Neuronal stem cell (in vitro differentiated cells): ENCODE measurements around the gene COL5A2.
A peak's percentile ranks its signal among the peaks of the same experiment; 100 is the strongest.

Source experiments
- DNase-seq: peaks from one replicate; pipeline ENCODE4 v3.0.0-alpha.2; 2013; ENCODE audit warnings: low spot score
- H2AFZ ChIP-seq: one replicate; pipeline ENCODE4 v1.6.1; 2013; ENCODE audit warnings: mild to moderate bottlenecking, low read length, inconsistent platforms
- H2AK5ac ChIP-seq: 2 replicates; pipeline ENCODE4 v1.6.1; 2013; ENCODE audit warnings: low read depth, mild to moderate bottlenecking, inconsistent platforms, low read length, moderate library complexity, mixed read lengths
- H2BK120ac ChIP-seq: 2 replicates; pipeline ENCODE4 v1.6.1; 2013; ENCODE audit warnings: low read depth, mild to moderate bottlenecking, inconsistent platforms, low read length, moderate library complexity, mixed read lengths
- H2BK12ac ChIP-seq: one replicate; pipeline ENCODE4 v1.6.1; 2013; ENCODE audit warnings: low read length, inconsistent platforms
- H2BK15ac ChIP-seq: 2 replicates; pipeline ENCODE4 v1.6.1; 2013; ENCODE audit warnings: mild to moderate bottlenecking, low read length, inconsistent platforms, mixed read lengths
- H2BK5ac ChIP-seq: one replicate; pipeline ENCODE4 v1.6.1; 2013; ENCODE audit warnings: inconsistent platforms, mild to moderate bottlenecking, low read length, moderate library complexity
- H3K14ac ChIP-seq: one replicate; pipeline ENCODE4 v1.6.1; 2013; ENCODE audit warnings: low read length, inconsistent platforms
- H3K18ac ChIP-seq: 2 replicates; pipeline ENCODE4 v1.6.1; 2013; ENCODE audit warnings: low read length, inconsistent platforms
- H3K23ac ChIP-seq: 2 replicates; pipeline ENCODE4 v1.6.1; 2013; ENCODE audit warnings: low read depth, mild to moderate bottlenecking, mixed read lengths, low read length, inconsistent platforms; ENCODE audit not compliant: poor library complexity
- H3K27ac ChIP-seq: replicated peaks from 3 replicates; pipeline ENCODE4 v1.5.1; 2013; ENCODE audit warnings: low read length, inconsistent platforms
- H3K27me3 ChIP-seq, 3 experiments: 2 replicates each; pipeline ENCODE4 v1.6.1; 2013; ENCODE audit warnings: low read length in 3 of 3, mild to moderate bottlenecking in 2 of 3, inconsistent platforms in 1 of 3, low read depth in 1 of 3, mixed read lengths in 1 of 3, moderate library complexity in 1 of 3; ENCODE audit not compliant: control insufficient read depth in 3 of 3, insufficient read depth in 3 of 3
- H3K36me3 ChIP-seq, 2 donors: replicated peaks in 1 of 2; 2 replicates each; pipeline ENCODE4 v1.6.1; 2013; ENCODE audit warnings: low read length in 2 of 2; ENCODE audit not compliant: control insufficient read depth in 2 of 2, insufficient read depth in 2 of 2
- H3K4ac ChIP-seq: 2 replicates; pipeline ENCODE4 v1.6.1; 2013; ENCODE audit warnings: inconsistent platforms, mild to moderate bottlenecking, low read length, moderate library complexity
- H3K4me1 ChIP-seq, 2 donors: 1 replicate in 1 of 2; 2 replicates in 1 of 2; pipeline ENCODE4 v1.6.1; 2013; ENCODE audit warnings: low read length in 2 of 2, low read depth in 1 of 2; ENCODE audit not compliant: control insufficient read depth in 2 of 2, insufficient read depth in 1 of 2
- H3K4me2 ChIP-seq: one replicate; pipeline ENCODE4 v1.6.1; 2013; ENCODE audit warnings: mild to moderate bottlenecking, low read length, inconsistent platforms; ENCODE audit not compliant: insufficient read depth, poor library complexity, severe bottlenecking
- H3K4me3 ChIP-seq, 2 donors: 2 replicates each; pipeline ENCODE4 v1.5.1; 2013; ENCODE audit warnings: low read length in 2 of 2, mild to moderate bottlenecking in 2 of 2, inconsistent platforms in 1 of 2, moderate library complexity in 1 of 2
- H3K79me1 ChIP-seq: one replicate; pipeline ENCODE4 v1.6.1; 2013; ENCODE audit warnings: low read depth, mild to moderate bottlenecking, inconsistent platforms, low read length, moderate library complexity
- H3K9ac ChIP-seq: one replicate; pipeline ENCODE4 v1.6.1; 2013; ENCODE audit warnings: mild to moderate bottlenecking, low read depth, low read length, inconsistent platforms; ENCODE audit not compliant: poor library complexity
- H3K9me3 ChIP-seq, 2 donors: replicated peaks in 1 of 2; 2 replicates each; pipeline versions ENCODE3 to v1.6.1; 2013; ENCODE audit warnings: low read length in 2 of 2, mild to moderate bottlenecking in 2 of 2, inconsistent platforms in 1 of 2, low read depth in 1 of 2, mixed read lengths in 1 of 2, moderate library complexity in 1 of 2; ENCODE audit not compliant: control insufficient read depth in 2 of 2, insufficient read depth in 1 of 2
- H4K8ac ChIP-seq: one replicate; pipeline ENCODE4 v1.6.1; 2013; ENCODE audit warnings: low read depth, mild to moderate bottlenecking, inconsistent platforms, low read length, moderate library complexity
- H4K91ac ChIP-seq: one replicate; pipeline ENCODE4 v1.6.1; 2013; ENCODE audit warnings: low read length, low read depth, mild to moderate bottlenecking, inconsistent platforms; ENCODE audit not compliant: poor library complexity
- WGBS, 2 donors: extraction: QIAGEN DNeasy Blood & Tissue Kit; methylation state at CpG; one replicate each; pipeline ENCODE4 v1.1.7; 2013; ENCODE audit warnings: missing lambda C conversion rate in 2 of 2, mixed read lengths in 1 of 2; ENCODE audit not compliant: insufficient read length in 2 of 2, insufficient replicate concordance in 1 of 2; ENCODE audit errors: extremely low coverage in 2 of 2; 5-methylcytosine and 5-hydroxymethylcytosine counted together

The COL5A2 gene

DNA sequence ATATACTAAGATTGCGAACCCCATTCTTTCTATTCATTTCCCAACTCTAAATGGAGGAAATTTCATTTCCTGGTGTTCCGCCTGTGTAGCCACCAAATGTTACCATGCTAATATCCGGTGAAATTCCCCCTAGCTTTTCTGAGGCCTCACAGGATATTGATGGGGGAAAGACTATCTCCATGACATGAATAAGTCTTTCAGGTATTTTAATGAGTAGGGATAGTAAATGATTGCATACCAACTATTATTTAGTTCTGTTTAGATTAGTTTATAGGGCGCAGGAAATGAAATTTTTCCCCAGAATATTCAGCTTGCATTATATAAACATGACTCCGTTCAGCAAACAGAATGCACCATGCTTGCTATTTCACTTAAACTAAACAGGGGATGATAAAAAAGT is 55.4 kb downstream of the COL5A2 start:
- H3K9me3 ChIP-seq = no peaks in the 10 kb centered on the region
- H2BK5ac ChIP-seq = no peak overlapping the region
- no peak overlapping the region for H2AK5ac ChIP-seq
- H2BK15ac ChIP-seq = no peak overlapping the region
- no peak overlapping the region for H3K4me2 ChIP-seq
- H2BK120ac ChIP-seq = no peak overlapping the region
- H3K9ac ChIP-seq = no peak overlapping the region
- DNase-seq = no peak
- no CpG with 5 or more reads among the region's 5 CpGs for WGBS, 2 donors
- H3K79me1 ChIP-seq = peaks cover 1% of the 10 kb centered on the region
- H3K4me3 ChIP-seq = no peak overlapping the region
- H3K14ac ChIP-seq = no peak overlapping the region
- no peak overlapping the region for H3K18ac ChIP-seq
- H3K4me1 ChIP-seq = no peaks in the 10 kb centered on the region
- no peak overlapping the region for H2BK12ac ChIP-seq
- H3K27me3 ChIP-seq = no peaks in the 10 kb centered on the region
- H3K36me3 ChIP-seq = no peaks in the 10 kb centered on the region
- no peak overlapping the region for H2AFZ ChIP-seq
- H3K27ac ChIP-seq = no peak overlapping the region
- H3K23ac ChIP-seq = no peak overlapping the region
- no peak overlapping the region for H4K8ac ChIP-seq
- H4K91ac ChIP-seq = no peak overlapping the region
- no peak overlapping the region for H3K4ac ChIP-seq

DNA sequence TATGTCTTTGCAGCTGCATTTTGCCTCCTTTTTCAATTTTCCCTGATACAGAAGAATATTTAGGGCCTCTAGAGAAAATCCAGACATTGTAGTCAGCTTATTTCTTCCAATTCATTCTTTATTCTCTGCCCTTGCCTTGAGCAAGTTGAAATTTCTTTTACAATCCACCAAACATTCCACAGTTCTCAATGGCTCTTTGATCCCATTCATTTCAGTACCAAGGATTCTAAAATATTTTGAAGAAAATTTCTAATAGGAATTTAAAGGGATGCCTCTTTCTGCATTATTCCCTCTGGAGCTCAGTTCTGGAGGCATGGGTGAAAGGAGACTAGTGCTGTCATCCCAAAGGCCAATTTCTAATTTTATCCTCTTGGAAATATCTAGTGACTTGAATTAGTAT is 61.2 kb downstream of the COL5A2 start:
- H3K79me1 ChIP-seq = no peaks in the 10 kb centered on the region
- no peak overlapping the region for H3K4me2 ChIP-seq
- H2BK120ac ChIP-seq = no peak overlapping the region
- H2AFZ ChIP-seq = no peak overlapping the region
- no peaks in the 10 kb centered on the region for H3K36me3 ChIP-seq
- no peak overlapping the region for H3K27ac ChIP-seq
- H3K9ac ChIP-seq = no peak overlapping the region
- H3K14ac ChIP-seq = no peak overlapping the region
- no peak overlapping the region for H3K18ac ChIP-seq
- no peak overlapping the region for H2BK5ac ChIP-seq
- no peak overlapping the region for H2BK12ac ChIP-seq
- H3K27me3 ChIP-seq = no peaks in the 10 kb centered on the region
- no peak for DNase-seq
- no peak overlapping the region for H4K8ac ChIP-seq
- no peaks in the 10 kb centered on the region for H3K9me3 ChIP-seq
- H4K91ac ChIP-seq = no peak overlapping the region
- H3K4ac ChIP-seq = no peak overlapping the region
- no peak overlapping the region for H2AK5ac ChIP-seq
- no peak overlapping the region for H2BK15ac ChIP-seq
- H3K4me3 ChIP-seq = no peak overlapping the region
- no peak overlapping the region for H3K23ac ChIP-seq
- peaks cover 4 to 12% of the 10 kb centered on the region in 2 donors for H3K4me1 ChIP-seq

DNA sequence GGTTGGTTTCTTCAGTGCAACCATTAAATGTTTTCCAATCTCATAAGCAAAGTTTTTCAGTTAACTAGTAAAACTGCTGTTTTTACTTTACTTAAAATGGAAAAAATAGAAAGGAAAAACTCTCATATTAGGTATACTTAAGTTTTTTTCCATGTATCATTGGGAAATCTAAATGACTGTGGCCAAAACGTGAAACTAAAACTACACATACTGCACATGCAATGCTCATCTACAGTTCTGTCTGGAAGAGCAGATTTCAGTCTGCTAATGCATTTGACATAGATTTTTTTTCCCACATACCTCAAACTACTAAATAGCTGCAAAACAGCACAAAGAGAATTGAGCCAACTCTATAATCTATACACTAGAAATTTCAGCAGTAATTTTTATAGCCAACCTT is 62.6 kb downstream of the COL5A2 start:
- no peak for DNase-seq

DNA sequence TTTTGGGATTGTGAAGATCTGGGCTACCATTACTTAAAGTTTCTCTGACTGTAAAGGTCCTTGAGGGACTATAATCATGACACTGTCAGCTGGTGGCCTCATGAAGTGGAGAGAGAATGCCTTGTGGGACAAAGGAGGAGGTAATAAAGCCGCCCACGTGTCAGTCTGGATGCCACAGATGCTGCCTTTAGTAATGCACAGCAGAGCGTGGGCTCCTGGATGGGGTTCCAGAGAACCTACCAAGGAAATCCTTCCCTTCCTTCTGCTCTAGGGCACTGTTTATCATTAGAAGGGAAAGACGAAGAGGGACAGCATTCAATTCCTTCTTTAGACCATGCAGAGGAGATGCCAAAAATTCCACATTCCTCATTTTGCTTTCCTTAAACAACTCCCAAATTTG is 63.5 kb downstream of the COL5A2 start:
- no CpG with 5 or more reads among the region's 4 CpGs for WGBS, 2 donors
- H3K18ac ChIP-seq = no peak overlapping the region
- H3K36me3 ChIP-seq = no peaks in the 10 kb centered on the region
- DNase-seq = no peak
- no peak overlapping the region for H3K9ac ChIP-seq
- peaks cover 4 to 12% of the 10 kb centered on the region in 2 donors for H3K4me1 ChIP-seq
- no peaks in the 10 kb centered on the region for H3K79me1 ChIP-seq
- no peak overlapping the region for H3K4ac ChIP-seq
- H4K8ac ChIP-seq = no peak overlapping the region
- no peak overlapping the region for H4K91ac ChIP-seq
- no peaks in the 10 kb centered on the region for H3K27me3 ChIP-seq
- peak overlapping the region; percentile 51 for H2AFZ ChIP-seq
- H3K4me3 ChIP-seq = no peak overlapping the region
- H3K14ac ChIP-seq = no peak overlapping the region
- no peak overlapping the region for H3K23ac ChIP-seq
- H2BK5ac ChIP-seq = no peak overlapping the region
- H3K27ac ChIP-seq = no peak overlapping the region
- no peak overlapping the region for H3K4me2 ChIP-seq
- H2BK120ac ChIP-seq = no peak overlapping the region
- no peak overlapping the region for H2AK5ac ChIP-seq
- no peak overlapping the region for H2BK15ac ChIP-seq
- no peaks in the 10 kb centered on the region for H3K9me3 ChIP-seq
- no peak overlapping the region for H2BK12ac ChIP-seq

More for the DNA sequence above, 62.6 kb downstream of the COL5A2 start:
- Histone ChIP-seq H4K91ac (no peak overlapping the region), H3K14ac (no peak overlapping the region), H3K9ac (no peak overlapping the region), H3K27me3 (no peaks in the 10 kb centered on the region), H3K4me1 (peaks cover 4 to 12% of the 10 kb centered on the region in 2 donors), H3K79me1 (no peaks in the 10 kb centered on the region), H3K27ac (no peak overlapping the region), H3K36me3 (no peaks in the 10 kb centered on the region), H3K4ac (no peak overlapping the region), H3K18ac (no peak overlapping the region), H2AFZ (no peak overlapping the region), H4K8ac (no peak overlapping the region), H2BK120ac (no peak overlapping the region), H2BK12ac (no peak overlapping the region), H3K9me3 (no peaks in the 10 kb centered on the region), H3K4me3 (no peak overlapping the region), H3K23ac (no peak overlapping the region), H3K4me2 (no peak overlapping the region), H2BK5ac (no peak overlapping the region), H2BK15ac (no peak overlapping the region), H2AK5ac (no peak overlapping the region)
- WGBS, 2 donors = no CpG with 5 or more reads among the region's 1 CpG
